K562 (cell line): ENCODE measurements around the gene ADNP2. TPM values are rescaled to one million over a fixed set of nuclear protein-coding genes. Genes with fewer than 3 reads are reported as not detected.

Experiments
- REST ChIP-seq, 2 experiments: fragments of 450-650 bp; formaldehyde crosslinking in 1 of 2; IDR thresholded peaks; 2 replicates each; pipeline versions ENCODE4 v1.4.0 to v1.6.1; 2014 to 2020; ENCODE audit warnings: mild to moderate bottlenecking in 2 of 2, borderline replicate concordance in 1 of 2, low read depth in 1 of 2
- polyA plus RNA-seq, 8 experiments: library from polyadenylated mRNA; depleted of rRNA in 4 of 8; stranded (reverse) in 5 of 8; unstranded in 3 of 8; fragments of >200 nt; fragmentation: Nextera tagmentation in 2 of 8; fragmentation: Illumina TruSeq in 1 of 8; extraction: Ambion mirVana in 2 of 8; extraction: Trizol in 1 of 8; gene quantifications; 2 replicates each; pipeline versions ENCODE4 v1.2.1 to v1.2.3, GENCODE V29; 2011 to 2014; ENCODE audit warnings: inconsistent platforms in 1 of 8, missing spikeins in 1 of 8
- total RNA-seq, 7 experiments: library from RNA; depleted of rRNA in 6 of 7; stranded (reverse); fragments of >200 nt in 6 of 7; fragmentation: Illumina TruSeq in 2 of 7; extraction: Trizol in 2 of 7; gene quantifications; 2 replicates each; pipeline versions ENCODE4 v1.2.1 to v1.2.3, GENCODE V29; 2011 to 2021; ENCODE audit warnings: low replicate concordance in 1 of 7

Gene ADNP2
- total and polyA plus RNA-seq, 9 of the 15 experiments (the other 6 are each of a cell fraction or from before 2014, with no cell fraction given) = 5.8 to 24.3 (median 16.0) TPM

- TF ChIP-seq REST (IDR thresholded peaks at IDR 0.05; ENCODE audit: borderline replicate concordance) (0 out of 2 replicates have a peak, but pooled peaks have one; percentile 3), REST (CRISPR knock-in tag; IDR thresholded peaks at IDR 0.05; ENCODE audit: low read depth) (no peak)
Measured at GRCh38 chr18:80109676-80110078, 615 bp downstream of the ADNP2 start (continued).
